Measurements from ENCODE around the gene ARNT2. TPM values are rescaled to one million over a fixed set of nuclear protein-coding genes. Genes with fewer than 3 reads are reported as not detected.

The ARNT2 gene
- total and polyA plus RNA-seq, 2 of the 13 experiments (the other 11 are each of a cell fraction or from before 2014, with no cell fraction given), result 0.69 to 1.7 TPM

GRCh38 chr15:80559761-80560160 lies 155.6 kb downstream of the ARNT2 start:
- in situ Hi-C loops (cut with HindIII; ENCODE audit: extremely low pct_ligation_motif_present, low pct_unique_long_range_greater_than_20kb), result loop anchor here (10.0 kb wide), 1 partner anchor 415 kb away; no protein-coding TSS in a partner anchor
- ATAC-seq (no peak; the same call in 2 of the 3 replicates), FAIRE-seq (no peak), DNase-seq (ENCODE audit: low spot score) (no peak)
- no TSS peak for BruUV-seq (replicated peaks)
- Histone ChIP-seq H3K79me2 (ENCODE audit: insufficient read depth, low read length) (no peaks in the 10 kb centered on the region), H4K20me1 (ENCODE audit: insufficient read depth, low read length) (no peaks in the 10 kb centered on the region), H3K9ac (ENCODE audit: insufficient read depth, low read depth, low read length) (no peak overlapping the region), H3K36me3 (replicated peaks in 1 of 2; ENCODE audit: control insufficient read depth in 1 of 2, insufficient read depth in 2 of 2, low read length in 2 of 2) (no peaks in the 10 kb centered on the region), H3K4me3 (replicated peaks in 1 of 3; ENCODE audit: insufficient read depth in 1 of 3, low read depth in 2 of 3, low read length in 3 of 3) (no peak overlapping the region), H3K4me2 (ENCODE audit: low read depth, low read length) (no peak overlapping the region), H3K27me3 (ENCODE audit: control insufficient read depth in 1 of 2, insufficient read depth in 2 of 2, low read length in 2 of 2) (no peaks in the 10 kb centered on the region; a peak in 1 of 5 replicates), H3K9me3 (ENCODE audit: low read length) (no peaks in the 10 kb centered on the region), H3K27ac (ENCODE audit: extremely low read length, insufficient read depth, low read length) (no peak overlapping the region), H2AFZ (ENCODE audit: low read length) (no peak overlapping the region), H3K4me1 (ENCODE audit: insufficient read depth, low read length) (peaks cover 6% of the 10 kb centered on the region; the same call in 1 of the 2 replicates)
- ChIA-PET CTCF (ENCODE audit: low intra/inter-chr PET ratio, low total read pairs) (no interaction called here), POLR2A (no interaction called here)
- TF ChIP-seq ZNF687 (CRISPR knock-in tag; IDR thresholded peaks at IDR 0.05) (no peak), ZNF749 (CRISPR knock-in tag; IDR thresholded peaks at IDR 0.05; ENCODE audit: borderline replicate concordance) (no peak), KDM5A (IDR thresholded peaks at IDR 0.05; ENCODE audit: borderline replicate concordance, low read length) (no peak), MYC (CRISPR knock-in tag; IDR thresholded peaks at IDR 0.05; ENCODE audit: borderline replicate concordance) (no peak), BATF2 (CRISPR knock-in tag; IDR thresholded peaks at IDR 0.05) (no peak), NCOA5 (CRISPR knock-in tag; IDR thresholded peaks at IDR 0.05) (no peak), NR1H2 (CRISPR knock-in tag; IDR thresholded peaks at IDR 0.05; ENCODE audit: borderline replicate concordance, low read depth) (no peak), FOXO1 (CRISPR knock-in tag; IDR thresholded peaks at IDR 0.05) (no peak), ZBTB38 (CRISPR knock-in tag; IDR thresholded peaks at IDR 0.05) (no peak), XBP1 (CRISPR knock-in tag; IDR thresholded peaks at IDR 0.05) (no peak), ZNF674 (CRISPR knock-in tag; IDR thresholded peaks at IDR 0.05; ENCODE audit: low read depth) (no peak)
- TF ChIP-seq, protein P1, sequence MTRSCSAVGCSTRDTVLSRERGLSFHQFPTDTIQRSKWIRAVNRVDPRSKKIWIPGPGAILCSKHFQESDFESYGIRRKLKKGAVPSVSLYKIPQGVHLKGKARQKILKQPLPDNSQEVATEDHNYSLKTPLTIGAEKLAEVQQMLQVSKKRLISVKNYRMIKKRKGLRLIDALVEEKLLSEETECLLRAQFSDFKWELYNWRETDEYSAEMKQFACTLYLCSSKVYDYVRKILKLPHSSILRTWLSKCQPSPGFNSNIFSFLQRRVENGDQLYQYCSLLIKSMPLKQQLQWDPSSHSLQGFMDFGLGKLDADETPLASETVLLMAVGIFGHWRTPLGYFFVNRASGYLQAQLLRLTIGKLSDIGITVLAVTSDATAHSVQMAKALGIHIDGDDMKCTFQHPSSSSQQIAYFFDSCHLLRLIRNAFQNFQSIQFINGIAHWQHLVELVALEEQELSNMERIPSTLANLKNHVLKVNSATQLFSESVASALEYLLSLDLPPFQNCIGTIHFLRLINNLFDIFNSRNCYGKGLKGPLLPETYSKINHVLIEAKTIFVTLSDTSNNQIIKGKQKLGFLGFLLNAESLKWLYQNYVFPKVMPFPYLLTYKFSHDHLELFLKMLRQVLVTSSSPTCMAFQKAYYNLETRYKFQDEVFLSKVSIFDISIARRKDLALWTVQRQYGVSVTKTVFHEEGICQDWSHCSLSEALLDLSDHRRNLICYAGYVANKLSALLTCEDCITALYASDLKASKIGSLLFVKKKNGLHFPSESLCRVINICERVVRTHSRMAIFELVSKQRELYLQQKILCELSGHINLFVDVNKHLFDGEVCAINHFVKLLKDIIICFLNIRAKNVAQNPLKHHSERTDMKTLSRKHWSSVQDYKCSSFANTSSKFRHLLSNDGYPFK (CRISPR knock-in tag; IDR thresholded peaks at IDR 0.05; ENCODE audit: borderline replicate concordance), result no peak
- TF ChIP-seq, protein P2, sequence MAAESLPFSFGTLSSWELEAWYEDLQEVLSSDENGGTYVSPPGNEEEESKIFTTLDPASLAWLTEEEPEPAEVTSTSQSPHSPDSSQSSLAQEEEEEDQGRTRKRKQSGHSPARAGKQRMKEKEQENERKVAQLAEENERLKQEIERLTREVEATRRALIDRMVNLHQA (CRISPR knock-in tag; IDR thresholded peaks at IDR 0.05), result no peak
- intact Hi-C loops (cut with micrococcal nuclease; ENCODE audit: unreplicated experiment), result no loop called here
- WGBS (ENCODE audit: low lambda C conversion rate), result 69% methylated on average over 4 of the region's 6 CpGs

All from HepG2 (cell line).